Sigmoid colon (tissue), 7 donors: ENCODE data around the gene SLC38A7. TPM values are rescaled to one million over a fixed set of nuclear protein-coding genes. Genes with fewer than 3 reads are reported as not detected.
A peak's percentile ranks its signal among the peaks of the same experiment; 100 is the strongest.

Experiments used
- DNase-seq: peaks from one replicate; pipeline ENCODE4 v3.0.0-alpha.2; 2019
- H3K27ac ChIP-seq, 4 donors: fragments of 200-600 bp; sonication (generic); one replicate each; pipeline ENCODE4 v1.5.1; 2016 to 2019; ENCODE audit warnings: mild to moderate bottlenecking in 1 of 4
- H3K27me3 ChIP-seq, 3 donors: fragments of 200-600 bp; sonication (generic); one replicate each; pipeline ENCODE4 v1.5.1; 2019; ENCODE audit warnings: mild to moderate bottlenecking in 1 of 3
- H3K36me3 ChIP-seq, 4 donors: fragments of 200-600 bp; sonication (generic); one replicate each; pipeline ENCODE4 v1.5.1; 2016 to 2019
- H3K4me1 ChIP-seq, 4 donors: fragments of 200-600 bp; sonication (generic); one replicate each; pipeline ENCODE4 v1.5.1; 2017 to 2019
- H3K4me3 ChIP-seq, 4 donors: fragments of 200-600 bp; sonication (generic); one replicate each; pipeline ENCODE4 v1.5.1; 2017 to 2019; ENCODE audit warnings: mild to moderate bottlenecking in 2 of 4, moderate library complexity in 1 of 4
- H3K9me3 ChIP-seq, 4 donors: fragments of 200-600 bp in 3 of 4; sonication (generic) in 3 of 4; one replicate each; pipeline versions ENCODE4 v1.5.1 to v1.6.1; 2013 to 2019
- EP300 ChIP-seq, 4 donors: sonication (generic); formaldehyde crosslinking; IDR thresholded peaks; one replicate each; pipeline ENCODE4 v1.6.1; 2017; ENCODE audit warnings: antibody characterized with exemption in 4 of 4
- POLR2A ChIP-seq, 2 donors: fragments of 450-650 bp; IDR thresholded peaks; one replicate each; pipeline ENCODE4 v1.6.1; 2016; ENCODE audit warnings: antibody characterized with exemption in 2 of 2, mild to moderate bottlenecking in 2 of 2, moderate library complexity in 2 of 2
- POLR2AphosphoS5 ChIP-seq, 4 donors: sonication (generic); formaldehyde crosslinking; IDR thresholded peaks; one replicate each; pipeline ENCODE4 v1.6.1; 2017; ENCODE audit warnings: antibody characterized with exemption in 4 of 4
- WGBS, 2 donors: extraction: QIAGEN DNeasy Blood & Tissue Kit; methylation state at CpG; one replicate each; pipeline ENCODE4 v1.1.7; 2013; 5-methylcytosine and 5-hydroxymethylcytosine counted together
- intact Hi-C: fragments of 100-400 bp; cut with DNase I; formaldehyde crosslinking; loops from one replicate; pipeline ENCODE4 v1.15.1; 2023
- polyA plus RNA-seq, 3 donors: library from polyadenylated mRNA; stranded (reverse); fragments of 200-250 nt; gene quantifications; one replicate each; pipeline ENCODE4 v1.2.3, GENCODE V29; 2013
- total RNA-seq, 4 donors: library from RNA; depleted of rRNA; stranded (reverse); fragments of >200 nt; gene quantifications; one replicate each; pipeline ENCODE4 v1.1.0, GENCODE V29; 2016
- TF ChIP-seq, protein P1 (sequence below), 4 experiments: fragments of 450-650 bp in 3 of 4; fragments of 200-600 bp in 1 of 4; IDR thresholded peaks; one replicate each; pipeline ENCODE4 v1.5.1; 2016 to 2019; ENCODE audit warnings: antibody characterized with exemption in 4 of 4, mild to moderate bottlenecking in 3 of 4, moderate library complexity in 2 of 4
- donor health status: healthy with polysubstance abuse.
- donor health status: Bipolar disorder and iron deficiency.
- donor health status: healthy.

The SLC38A7 gene
- total and polyA plus RNA-seq, 7 donors = 0.60 to 17.4 (median 10.4) TPM

DNA sequence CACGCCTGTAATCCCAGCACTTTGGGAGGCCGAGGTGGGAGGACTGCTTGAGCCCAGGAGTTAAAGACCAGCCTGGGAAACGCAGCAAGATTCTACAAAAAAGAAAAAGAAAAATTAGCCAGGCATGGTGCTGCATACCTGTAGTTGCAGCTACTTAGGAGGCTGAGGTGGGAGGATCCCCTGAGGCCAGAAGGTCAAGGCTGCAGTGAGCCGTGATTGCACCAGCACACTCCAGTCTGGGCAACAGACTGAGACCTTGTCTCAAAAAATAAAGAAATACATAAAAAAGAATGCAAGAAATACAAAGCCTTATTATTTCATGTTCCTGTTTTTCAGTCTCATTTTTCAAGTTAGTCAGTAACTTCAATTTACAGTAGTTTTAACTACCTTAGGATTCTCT is 49.1 kb downstream of the SLC38A7 start:
- Histone ChIP-seq H3K4me3 (no peak overlapping the region), H3K9me3 (no peaks in the 10 kb centered on the region), H3K36me3 (no peaks in the 10 kb centered on the region), H3K27me3 (no peaks in the 10 kb centered on the region), H3K27ac (no peak overlapping the region), H3K4me1 (peaks cover 0 to 4% (median 0%) of the 10 kb centered on the region in 4 donors)
- TF ChIP-seq, protein P1, sequence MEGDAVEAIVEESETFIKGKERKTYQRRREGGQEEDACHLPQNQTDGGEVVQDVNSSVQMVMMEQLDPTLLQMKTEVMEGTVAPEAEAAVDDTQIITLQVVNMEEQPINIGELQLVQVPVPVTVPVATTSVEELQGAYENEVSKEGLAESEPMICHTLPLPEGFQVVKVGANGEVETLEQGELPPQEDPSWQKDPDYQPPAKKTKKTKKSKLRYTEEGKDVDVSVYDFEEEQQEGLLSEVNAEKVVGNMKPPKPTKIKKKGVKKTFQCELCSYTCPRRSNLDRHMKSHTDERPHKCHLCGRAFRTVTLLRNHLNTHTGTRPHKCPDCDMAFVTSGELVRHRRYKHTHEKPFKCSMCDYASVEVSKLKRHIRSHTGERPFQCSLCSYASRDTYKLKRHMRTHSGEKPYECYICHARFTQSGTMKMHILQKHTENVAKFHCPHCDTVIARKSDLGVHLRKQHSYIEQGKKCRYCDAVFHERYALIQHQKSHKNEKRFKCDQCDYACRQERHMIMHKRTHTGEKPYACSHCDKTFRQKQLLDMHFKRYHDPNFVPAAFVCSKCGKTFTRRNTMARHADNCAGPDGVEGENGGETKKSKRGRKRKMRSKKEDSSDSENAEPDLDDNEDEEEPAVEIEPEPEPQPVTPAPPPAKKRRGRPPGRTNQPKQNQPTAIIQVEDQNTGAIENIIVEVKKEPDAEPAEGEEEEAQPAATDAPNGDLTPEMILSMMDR (IDR thresholded peaks at IDR 0.05) = no peak
- TF ChIP-seq POLR2A (IDR thresholded peaks at IDR 0.05) (no peak), POLR2AphosphoS5 (IDR thresholded peaks at IDR 0.05) (no peak)
- intact Hi-C loops = loop anchor here (10.0 kb wide), 1 partner anchor 1171 kb away; the partner anchor contains the start of gene POLR2C
- DNase-seq = no peak
- 80 to 86% methylated on average over 4 of the region's 4 CpGs for WGBS, 2 donors

DNA sequence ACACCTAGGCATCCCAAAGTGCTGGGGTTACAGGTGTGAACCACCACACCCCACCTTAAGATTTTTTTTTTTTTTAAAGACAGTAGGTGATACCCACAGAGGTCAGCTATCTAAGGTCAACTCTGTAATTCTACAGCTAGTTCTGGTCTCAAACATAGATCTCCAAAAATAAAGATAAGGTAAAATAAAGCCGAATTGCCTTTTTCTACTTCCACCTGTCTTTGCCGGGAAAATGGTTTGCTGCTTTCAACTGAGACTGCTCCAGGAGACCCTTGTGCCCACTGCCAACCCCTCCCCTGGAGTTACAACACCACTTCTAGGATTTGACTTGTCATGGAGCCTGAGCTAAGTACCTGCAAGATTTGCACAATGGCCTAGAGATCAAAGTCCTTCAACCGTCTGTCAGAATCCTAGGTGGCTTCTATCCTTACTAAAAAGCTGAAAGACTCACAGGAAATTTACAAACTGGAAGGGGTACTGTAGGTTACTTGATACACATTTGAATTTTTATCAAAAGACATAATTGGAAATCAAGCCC is 50.2 kb downstream of the SLC38A7 start:
- H3K27ac ChIP-seq = no peak overlapping the region
- H3K4me1 ChIP-seq = peaks cover 0 to 4% (median 0%) of the 10 kb centered on the region in 4 donors
- H3K27me3 ChIP-seq = no peaks in the 10 kb centered on the region
- no peaks in the 10 kb centered on the region for H3K36me3 ChIP-seq
- TF ChIP-seq, protein P1 (IDR thresholded peaks at IDR 0.05) = no peak
- no peak for TF ChIP-seq POLR2A (IDR thresholded peaks at IDR 0.05)
- TF ChIP-seq POLR2AphosphoS5 (IDR thresholded peaks at IDR 0.05) = no peak
- no peak for TF ChIP-seq EP300 (IDR thresholded peaks at IDR 0.05)
- no peak overlapping the region for H3K4me3 ChIP-seq
- no peaks in the 10 kb centered on the region for H3K9me3 ChIP-seq
- intact Hi-C loops = loop anchor here (5.0 to 10.0 kb wide), 2 partner anchors 382 to 1170 kb away; partner anchors contain the start of gene POLR2C
- WGBS, 2 donors = 31 to 68% methylated on average over 3 of the region's 3 CpGs
- no peak for DNase-seq

DNA sequence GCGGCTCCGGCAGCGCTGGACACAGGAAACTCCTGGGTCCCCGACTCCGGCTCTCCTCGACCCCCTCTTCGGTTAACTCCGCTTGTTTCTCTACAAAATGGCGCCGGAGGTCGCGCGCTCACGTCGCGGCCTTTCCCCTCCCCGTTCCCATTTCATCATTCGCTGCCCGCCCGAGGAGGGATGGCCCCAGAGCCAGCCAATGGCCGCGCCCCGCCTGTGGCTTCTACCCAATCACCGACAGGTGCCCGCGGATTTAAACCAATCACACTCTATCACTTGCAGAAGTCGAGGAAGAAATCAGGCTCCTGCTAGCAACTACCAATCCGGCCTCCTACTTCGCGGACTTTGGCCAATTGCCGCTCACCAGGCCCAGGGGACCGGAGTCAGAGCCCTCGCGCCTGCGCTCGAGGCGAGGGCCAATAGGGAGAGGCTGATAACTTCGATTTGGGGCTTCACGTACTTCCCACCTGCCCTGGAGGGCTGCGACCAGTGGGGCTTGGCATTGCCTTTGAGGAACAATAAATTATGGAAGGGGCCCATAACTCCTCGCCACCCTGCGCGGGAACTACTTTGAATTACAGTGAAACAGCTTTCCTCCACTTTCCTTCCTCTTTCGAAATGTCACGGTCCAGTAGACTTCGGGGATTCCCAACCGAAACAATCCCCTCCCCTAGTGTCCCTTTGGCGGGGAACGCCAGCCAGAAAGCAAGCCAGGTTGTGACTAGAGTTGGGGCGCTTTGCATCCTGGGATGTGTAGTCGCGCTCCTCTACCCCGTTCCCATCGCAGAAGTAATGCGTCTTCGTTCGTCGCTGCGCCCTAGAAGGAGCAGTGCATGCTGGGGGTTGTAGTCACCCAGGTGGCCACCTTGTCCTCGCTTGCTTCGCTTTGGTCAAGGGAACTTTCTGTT is 54.6 kb downstream of the SLC38A7 start, which contains the start of gene CNOT1:
CNOT1 (minus strand) TSS at position 94 of the 908 bp plus-strand sequence. CDS start 30,489 bp downstream, outside the sequence.
- Histone ChIP-seq H3K4me1 (peaks cover 0 to 25% (median 23%) of the 10 kb centered on the region in 4 donors), H3K27me3 (no peaks in the 10 kb centered on the region), H3K36me3 (peaks cover 0 to under 1% (median 0%) of the 10 kb centered on the region in 4 donors), H3K4me3 (peak within 1 kb of the TSS; percentile 86 to 99 (median 96)), H3K9me3 (no peaks in the 10 kb centered on the region), H3K27ac (peak within 1 kb of the TSS; percentile 97 to 100 (median 98))
- TF ChIP-seq EP300 (IDR thresholded peaks at IDR 0.05) (no peak), POLR2AphosphoS5 (IDR thresholded peaks at IDR 0.05) (peak; percentile 81 to 94 (median 89)), POLR2A (IDR thresholded peaks at IDR 0.05) (peak; percentile 76 to 81)
- TF ChIP-seq, protein P1 (IDR thresholded peaks at IDR 0.05) = no peak
- peak; percentile 99 for DNase-seq
- intact Hi-C loops = loop anchor here (2.0 to 10.0 kb wide), 6 partner anchors 55 to 1165 kb away; partner anchors contain the start of genes GINS3, GOT2, POLR2C and SETD6
- WGBS, 2 donors = 0% methylated on average over 61 of the region's 61 CpGs

GRCh38 chr16:58628845-58629732 is 55.5 kb downstream of the SLC38A7 start:
- Histone ChIP-seq H3K27ac (peak overlapping the region; percentile 97 to 100 (median 98)), H3K9me3 (no peaks in the 10 kb centered on the region), H3K27me3 (no peaks in the 10 kb centered on the region), H3K4me3 (peak overlapping the region; percentile 86 to 99 (median 96)), H3K4me1 (peaks cover 0 to 25% (median 23%) of the 10 kb centered on the region in 4 donors), H3K36me3 (peaks cover 0 to 9% (median 5%) of the 10 kb centered on the region in 4 donors)
- intact Hi-C loops = loop anchor here (5.0 to 10.0 kb wide), 2 partner anchors 103 to 114 kb away; partner anchors contain the start of genes GOT2 and SETD6
- WGBS, 2 donors = 0 to 1% methylated on average over 53 of the region's 53 CpGs
- TF ChIP-seq, protein P1 (IDR thresholded peaks at IDR 0.05) = no peak
- TF ChIP-seq EP300 (IDR thresholded peaks at IDR 0.05) (no peak), POLR2A (IDR thresholded peaks at IDR 0.05) (no peak), POLR2AphosphoS5 (IDR thresholded peaks at IDR 0.05) (no peak)
- DNase-seq = peak; percentile 78
